K562 (cell line): ENCODE results near the gene CD82. TPM values are rescaled to one million over a fixed set of nuclear protein-coding genes. Genes with fewer than 3 reads are reported as not detected.

Experiments
- ATAC-seq: fragments of 200-7000 bp; cut with Tn5 transposase; 3 replicates; pipeline ENCODE4 v1.9.1; 2020; ENCODE audit warnings: moderate library complexity
- BruUV-seq: library from RNA; stranded (reverse); fragments of 400-500 nt; replicated peaks from 2 replicates; lab custom pipeline; 2021; lab: Mats Ljungman, UMichigan
- CTCF ChIA-PET: fragments of 300-600 bp; formaldehyde crosslinking; extraction: SDS; loops from one replicate; lab custom pipeline; 2021; ENCODE audit warnings: low intra/inter-chr PET ratio; lab: Yijun Ruan, JAX
- POLR2A ChIA-PET: fragments of 300-600, 350-650 bp; sonication (Branson Sonifier 250); formaldehyde crosslinking; extraction: SDS; loops from one replicate; lab custom pipeline; 2021; ENCODE audit warnings: antibody characterized with exemption, inconsistent platforms; lab: Yijun Ruan, JAX
- DNase-seq, 4 experiments: peaks; one replicate each; pipeline versions ENCODE4 v3.0.0 to v3.0.0-alpha.2; 2011 to 2018; ENCODE audit warnings: low spot score in 3 of 4, mixed read lengths in 3 of 4; ENCODE audit errors: extremely low read depth in 1 of 4
- FAIRE-seq: peaks from 2 replicates; lab custom pipeline; 2011; peaks lifted over from hg19 to GRCh38; lab: Jason Lieb, UNC
- H2AFZ ChIP-seq: 2 replicates; pipeline ENCODE4 v1.6.0; 2011; ENCODE audit warnings: low read depth, low read length, control low read depth, inconsistent platforms
- H3K27ac ChIP-seq: fragments of 200-600 bp; 3 replicates; pipeline ENCODE4 v1.8.0; 2011; ENCODE audit warnings: low read depth, mild to moderate bottlenecking, control low read depth, inconsistent platforms, low read length, moderate library complexity, mixed read lengths; ENCODE audit errors: extremely low read depth
- H3K27me3 ChIP-seq, 2 experiments: fragments of 300-600 bp in 1 of 2; 2 replicates in 1 of 2; 3 replicates in 1 of 2; pipeline versions ENCODE4 v1.6.0 to v1.8.0; 2011; ENCODE audit warnings: inconsistent platforms in 2 of 2, low read length in 2 of 2, mild to moderate bottlenecking in 1 of 2, mixed read lengths in 1 of 2, moderate library complexity in 1 of 2; ENCODE audit not compliant: control insufficient read depth in 2 of 2, insufficient read depth in 2 of 2
- H3K36me3 ChIP-seq: fragments of 300-600 bp; 3 replicates; pipeline ENCODE4 v1.8.0; 2011; ENCODE audit warnings: mild to moderate bottlenecking, low read length, inconsistent platforms; ENCODE audit not compliant: control insufficient read depth, insufficient read depth
- H3K4me1 ChIP-seq, 2 experiments: fragments of 200-600 bp in 1 of 2; replicated peaks in 1 of 2; 2 replicates in 1 of 2; 3 replicates in 1 of 2; pipeline versions ENCODE4 v1.5.1 to v1.8.0; 2011; ENCODE audit warnings: inconsistent platforms in 2 of 2, low read length in 2 of 2, mild to moderate bottlenecking in 1 of 2, mixed read lengths in 1 of 2, moderate library complexity in 1 of 2; ENCODE audit not compliant: control insufficient read depth in 2 of 2, insufficient read depth in 2 of 2
- H3K4me2 ChIP-seq: 2 replicates; pipeline ENCODE4 v1.6.1; 2011; ENCODE audit warnings: low read length, control low read depth, inconsistent platforms, mixed read lengths; ENCODE audit not compliant: insufficient read depth
- H3K4me3 ChIP-seq: fragments of 200-600 bp; sonication (generic), shearing (Covaris generic); 2 replicates; pipeline ENCODE4 v1.5.1; 2016; ENCODE audit warnings: control low read depth, inconsistent platforms
- H3K79me2 ChIP-seq: fragments of 200-600 bp; 3 replicates; pipeline ENCODE4 v1.8.0; 2011; ENCODE audit warnings: low read length, inconsistent platforms; ENCODE audit not compliant: control insufficient read depth, insufficient read depth
- H3K9ac ChIP-seq, 2 experiments: 2 replicates each; pipeline versions ENCODE4 v1.6.0 to v1.6.1; 2011; ENCODE audit warnings: low read depth in 2 of 2, low read length in 2 of 2, control low read depth in 1 of 2, inconsistent platforms in 1 of 2, mild to moderate bottlenecking in 1 of 2, mixed read lengths in 1 of 2; ENCODE audit not compliant: insufficient read depth in 1 of 2
- H3K9me1 ChIP-seq: one replicate; pipeline ENCODE4 v1.6.0; 2011; ENCODE audit warnings: inconsistent platforms, mild to moderate bottlenecking, low read length, moderate library complexity; ENCODE audit not compliant: control insufficient read depth, insufficient read depth
- H3K9me3 ChIP-seq: replicated peaks from 2 replicates; pipeline ENCODE4 v1.5.1; 2011; ENCODE audit warnings: low read depth, low read length, inconsistent platforms; ENCODE audit not compliant: control insufficient read depth, insufficient read depth
- H4K20me1 ChIP-seq: replicated peaks from 2 replicates; pipeline ENCODE4 v1.6.1; 2011; ENCODE audit warnings: low read length, inconsistent platforms, mixed read lengths; ENCODE audit not compliant: control insufficient read depth, insufficient read depth
- ARID3A ChIP-seq: IDR thresholded peaks from 2 replicates; pipeline ENCODE4 v1.6.1; 2012; ENCODE audit warnings: low read depth, low read length, improper control_type of control experiment, borderline replicate concordance
- FOXA3 ChIP-seq, 2 experiments: fragments of 450-650 bp in 1 of 2; sonication (generic) in 1 of 2; formaldehyde crosslinking; IDR thresholded peaks in 1 of 2; conservative IDR thresholded peaks in 1 of 2; 2 replicates each; pipeline versions ENCODE4 v1.4.0 to v1.8.0; 2020 to 2022; ENCODE audit warnings: mild to moderate bottlenecking in 2 of 2, missing genetic modification reagents in 1 of 2
- KDM1A ChIP-seq, 2 experiments: fragments of 450-650 bp; IDR thresholded peaks; 2 replicates each; pipeline ENCODE4 v1.6.1; 2016; ENCODE audit warnings: mild to moderate bottlenecking in 2 of 2
- KHSRP ChIP-seq: fragments of 450-650 bp; IDR thresholded peaks from 2 replicates; pipeline ENCODE4 v1.6.1; 2017
- NFATC3 ChIP-seq: fragments of 450-650 bp; IDR thresholded peaks from 2 replicates; pipeline ENCODE4 v1.6.1; 2017; ENCODE audit warnings: mild to moderate bottlenecking
- RCOR1 ChIP-seq, 2 experiments: IDR thresholded peaks; 2 replicates each; pipeline ENCODE4 v1.6.1; 2012; ENCODE audit warnings: low read depth in 2 of 2, low read length in 2 of 2, borderline replicate concordance in 1 of 2, improper control_type of control experiment in 1 of 2
- SAFB ChIP-seq: fragments of 200-400 bp; formaldehyde crosslinking; IDR thresholded peaks from 2 replicates; pipeline ENCODE4 v1.6.1; 2017; ENCODE audit warnings: low read depth, low read length, borderline replicate concordance
- SIN3B ChIP-seq: fragments of 450-650 bp; IDR thresholded peaks from 2 replicates; pipeline ENCODE4 v1.6.1; 2017; ENCODE audit warnings: low read depth, mild to moderate bottlenecking, moderate library complexity
- SMARCA5 ChIP-seq: fragments of 450-650 bp; IDR thresholded peaks from 2 replicates; pipeline ENCODE4 v1.6.1; 2016
- SMARCE1 ChIP-seq: fragments of 450-650 bp; IDR thresholded peaks from 2 replicates; pipeline ENCODE4 v1.7.1; 2016; ENCODE audit warnings: mild to moderate bottlenecking
- SRSF1 ChIP-seq: fragments of 200-400 bp; formaldehyde crosslinking; IDR thresholded peaks from 2 replicates; pipeline ENCODE4 v1.6.1; 2017; ENCODE audit warnings: mild to moderate bottlenecking, low read depth, low read length, moderate library complexity
- STAG1 ChIP-seq: sonication (generic); formaldehyde crosslinking; IDR thresholded peaks from 2 replicates; pipeline ENCODE4 v1.5.0; 2020; ENCODE audit warnings: missing genetic modification reagents, borderline replicate concordance
- TBP ChIP-seq: optimal IDR thresholded peaks from 2 replicates; pipeline ENCODE3; 2011; ENCODE audit warnings: low read depth, low read length, improper control_type of control experiment
- USF1 ChIP-seq: sonication (generic); formaldehyde crosslinking; IDR thresholded peaks from 2 replicates; pipeline ENCODE4 v1.9.0; 2022; ENCODE audit warnings: mild to moderate bottlenecking, missing genetic modification reagents
- ZNF277 ChIP-seq: fragments of 250-450 bp; sonication (Bioruptor Pico); IDR thresholded peaks from 2 replicates; pipeline ENCODE4 v1.8.0; 2022; ENCODE audit warnings: inconsistent platforms, mild to moderate bottlenecking, moderate library complexity, borderline replicate concordance
- ZNF655 ChIP-seq: fragments of 250-450 bp; sonication (Bioruptor Pico); IDR thresholded peaks from 2 replicates; pipeline ENCODE4 v1.5.0; 2021
- ZNF785 ChIP-seq: fragments of 250-450 bp; sonication (Bioruptor Pico); IDR thresholded peaks from 2 replicates; pipeline ENCODE4 v1.4.0; 2020; ENCODE audit warnings: mild to moderate bottlenecking
- WGBS: fragments of 100-300 bp; shearing (Covaris generic); methylation state at CpG from one replicate; pipeline ENCODE4 v1.1.6; 2016; ENCODE audit warnings: low coverage, mixed read lengths; ENCODE audit not compliant: insufficient coverage; ENCODE audit errors: missing lambda C conversion rate; 5-methylcytosine and 5-hydroxymethylcytosine counted together
- in situ Hi-C: fragments of 300-500 bp; cut with MboI; formaldehyde crosslinking; loops from 4 replicates; pipeline ENCODE4 v1.15.0; 2018; ENCODE audit warnings: inconsistent platforms, mixed read lengths
- intact Hi-C: fragments of 100-400 bp; cut with micrococcal nuclease; formaldehyde crosslinking; loops from 2 replicates; pipeline ENCODE4 v1.14.2; 2022
- polyA plus RNA-seq, 8 experiments: library from polyadenylated mRNA; depleted of rRNA in 4 of 8; stranded (reverse) in 5 of 8; unstranded in 3 of 8; fragments of >200 nt; fragmentation: Nextera tagmentation in 2 of 8; fragmentation: Illumina TruSeq in 1 of 8; extraction: Ambion mirVana in 2 of 8; extraction: Trizol in 1 of 8; gene quantifications; 2 replicates each; pipeline versions ENCODE4 v1.2.1 to v1.2.3, GENCODE V29; 2011 to 2014; ENCODE audit warnings: inconsistent platforms in 1 of 8, missing spikeins in 1 of 8
- total RNA-seq, 7 experiments: library from RNA; depleted of rRNA in 6 of 7; stranded (reverse); fragments of >200 nt in 6 of 7; fragmentation: Illumina TruSeq in 2 of 7; extraction: Trizol in 2 of 7; gene quantifications; 2 replicates each; pipeline versions ENCODE4 v1.2.1 to v1.2.3, GENCODE V29; 2011 to 2021; ENCODE audit warnings: low replicate concordance in 1 of 7

The CD82 gene
- total and polyA plus RNA-seq, 9 of the 15 experiments (the other 6 are each of a cell fraction or from before 2014, with no cell fraction given) = 0.27 to 9.4 (median 3.0) TPM

GRCh38 chr11:44601471-44602370 lies 36.3 kb downstream of the CD82 start:
- Histone ChIP-seq H3K9ac (no peak overlapping the region), H3K79me2 (no peaks in the 10 kb centered on the region), H3K27me3 (peaks cover 0 to 7% of the 10 kb centered on the region in 2 experiments; a peak in 2 of 5 replicates), H3K4me1 (peaks cover 2 to 9% of the 10 kb centered on the region in 2 experiments; a peak in 3 of 5 replicates), H3K4me3 (no peak overlapping the region), H3K9me1 (no peaks in the 10 kb centered on the region), H3K4me2 (no peak overlapping the region), H2AFZ (no peak overlapping the region), H4K20me1 (no peaks in the 10 kb centered on the region; the same call in 1 of the 2 replicates), H3K9me3 (no peaks in the 10 kb centered on the region), H3K36me3 (no peaks in the 10 kb centered on the region), H3K27ac (no peak overlapping the region)
- POLR2A ChIA-PET = interaction anchor here (1.0 kb wide), 1 partner anchor 9 kb away, joined by 3 read pairs; no protein-coding TSS in a partner anchor
- intact Hi-C loops = no loop called here
- ATAC-seq = no peak
- in situ Hi-C loops = no loop called here
- WGBS = 38% methylated on average over 13 of the region's 14 CpGs
- no TSS peak for BruUV-seq
- no peak for DNase-seq
- CTCF ChIA-PET = no interaction called here
- FAIRE-seq = no peak
- no peak for TF ChIP-seq ZNF277
- TF ChIP-seq STAG1 (CRISPR knock-in tag) = no peak
- no peak for TF ChIP-seq ARID3A
- TF ChIP-seq SIN3B = no peak
- TF ChIP-seq SMARCE1 = no peak
- no peak for TF ChIP-seq TBP
- TF ChIP-seq USF1 (CRISPR knock-in tag) = no peak
- no peak for TF ChIP-seq FOXA3 (CRISPR knock-in tag; conservative IDR thresholded peaks at IDR 0.05 in 1 of 2, IDR thresholded peaks at IDR 0.05 in 1 of 2)
- TF ChIP-seq SRSF1 = no peak
- no peak for TF ChIP-seq KHSRP
- TF ChIP-seq RCOR1 (IDR thresholded peaks at IDR 0.05; ENCODE audit: borderline replicate concordance in 1 of 2, low read depth in 2 of 2, low read length in 2 of 2) = no peak
- no peak for TF ChIP-seq NFATC3
- no peak for TF ChIP-seq ZNF785 (CRISPR knock-in tag)
- no peak for TF ChIP-seq SAFB
- peak; percentile 85 for TF ChIP-seq SMARCA5
- no peak for TF ChIP-seq ZNF655 (CRISPR knock-in tag)
- TF ChIP-seq KDM1A (IDR thresholded peaks at IDR 0.05) = no peak
